NCI-H1694 treated with DMSO at 0.1 percent for 48 hours (cell line): ENCODE results near the gene GPRIN1.
"Not testable (repeated sequence)": the region's sequence is repeated elsewhere in the genome, so short reads cannot be mapped to it uniquely, and the experiment has no call there.

Experiments
- DNase-seq: peaks from one replicate; lab custom pipeline; 2025; lab: John Stamatoyannopoulos, UW

Gene GPRIN1

GRCh38 chr5:176575066-176575465 is 34.9 kb downstream of the GPRIN1 start:
- no peak for DNase-seq

GRCh38 chr5:176574297-176574591 is 35.7 kb downstream of the GPRIN1 start:
- no peak for DNase-seq

GRCh38 chr5:176573564-176574296 is 36.2 kb downstream of the GPRIN1 start:
- DNase-seq, result peak; percentile 21

GRCh38 chr5:176570044-176570443 is 39.9 kb downstream of the GPRIN1 start:
- no peak for DNase-seq

GRCh38 chr5:176568657-176569056 is 41.3 kb downstream of the GPRIN1 start:
- DNase-seq, result no peak

- no peak for DNase-seq
These were observed 44.1 kb downstream of the GPRIN1 start for GRCh38 chr5:176565760-176566288.

- DNase-seq, result no peak
These were observed 46.0 kb downstream of the GPRIN1 start for GRCh38 chr5:176564002-176564401.

GRCh38 chr5:176562189-176562588 is 47.8 kb downstream of the GPRIN1 start:
- no peak for DNase-seq

GRCh38 chr5:176561259-176561658 is 48.7 kb downstream of the GPRIN1 start:
- no peak for DNase-seq

GRCh38 chr5:176560364-176560763 is 49.6 kb downstream of the GPRIN1 start:
- no peak for DNase-seq

- DNase-seq, result no peak
These were observed 50.3 kb downstream of the GPRIN1 start for GRCh38 chr5:176559683-176560082.

- no peak for DNase-seq
These were observed 52.1 kb downstream of the GPRIN1 start for GRCh38 chr5:176557846-176558245.

GRCh38 chr5:176553260-176554085 is 56.5 kb downstream of the GPRIN1 start:
- DNase-seq, result no peak

- no peak for DNase-seq
These were observed 57.6 kb downstream of the GPRIN1 start for GRCh38 chr5:176552332-176552869.

- DNase-seq, result not testable (repeated sequence)
These were observed 59.0 kb downstream of the GPRIN1 start for GRCh38 chr5:176550937-176551336.

- DNase-seq, result no peak
These were observed 59.6 kb downstream of the GPRIN1 start for GRCh38 chr5:176550275-176550831.

GRCh38 chr5:176549871-176550270 is 60.1 kb downstream of the GPRIN1 start:
- no peak for DNase-seq

- no peak for DNase-seq
These were observed 61.0 kb downstream of the GPRIN1 start, which contains the start of gene CDHR2 for GRCh38 chr5:176548967-176549444. CDHR2 (plus strand) TSS chr5:176549342; CDS start chr5:176565353, 16,011 bp downstream.

GRCh38 chr5:176547802-176548201 is 62.2 kb downstream of the GPRIN1 start:
- no peak for DNase-seq
